ENCODE measurements around the gene RPH3AL. TPM values are rescaled to one million over a fixed set of nuclear protein-coding genes. Genes with fewer than 3 reads are reported as not detected.

Gene RPH3AL
- total and polyA plus RNA-seq, 10 of the 15 experiments (the other 5 are each of a cell fraction or from before 2014, with no cell fraction given) = 0.04 to 1.2 (median 0.47) TPM; not detected in 2

GRCh38 chr17:332558-333322 lies 19.9 kb downstream of the RPH3AL start:
- Histone ChIP-seq H3K4me1 (ENCODE audit: control insufficient read depth, insufficient read depth, low read length) (no peaks in the 10 kb centered on the region), H3K4me3 (no peak overlapping the region), H3K9me3 (replicated peaks; ENCODE audit: control insufficient read depth, insufficient read depth, low read length) (no peaks in the 10 kb centered on the region; the same call in 2 of the 3 replicates), H3K27me3 (replicated peaks in 1 of 2; ENCODE audit: control insufficient read depth in 2 of 2, insufficient read depth in 2 of 2, low read length in 1 of 2) (no peaks in the 10 kb centered on the region), H2AFZ (ENCODE audit: control insufficient read depth, low read depth, low read length) (no peak overlapping the region), H3K36me3 (ENCODE audit: control insufficient read depth in 2 of 2, insufficient read depth in 2 of 2, low read length in 1 of 2) (no peaks in the 10 kb centered on the region), H3K9ac (ENCODE audit: control insufficient read depth, insufficient read depth, low read length) (no peak overlapping the region), H4K20me1 (ENCODE audit: control insufficient read depth, insufficient read depth) (no peaks in the 10 kb centered on the region), H3K79me2 (ENCODE audit: control insufficient read depth, insufficient read depth, low read length) (no peaks in the 10 kb centered on the region), H3K27ac (ENCODE audit: control insufficient read depth, insufficient read depth) (no peak overlapping the region), H3K4me2 (ENCODE audit: control insufficient read depth, insufficient read depth) (no peak overlapping the region)
- RAD21 ChIA-PET (ENCODE audit: unreplicated experiment) = no interaction called here
- intact Hi-C loops (cut with micrococcal nuclease; ENCODE audit: unreplicated experiment) = no loop called here
- no peak for ATAC-seq
- BruUV-seq (replicated peaks) = no TSS peak
- 46% methylated on average over 29 of the region's 34 CpGs for WGBS (ENCODE audit: insufficient coverage, insufficient replicate concordance, low lambda C conversion rate, missing lambda C conversion rate)
- CTCF ChIA-PET = no interaction called here
- POLR2A ChIA-PET = no interaction called here
- in situ Hi-C loops (cut with MboI) = no loop called here
- FAIRE-seq = no peak
- TF ChIP-seq JUND (IDR thresholded peaks at IDR 0.05; ENCODE audit: low read depth, low read length) (no peak), RELB (IDR thresholded peaks at IDR 0.05; ENCODE audit: low read depth) (no peak), SMAD5 (IDR thresholded peaks at IDR 0.05; ENCODE audit: low read depth) (no peak), DPF2 (IDR thresholded peaks at IDR 0.05) (no peak), BACH1 (IDR thresholded peaks at IDR 0.05; ENCODE audit: borderline replicate concordance) (no peak), POLR2A (IDR thresholded peaks at IDR 0.05; ENCODE audit: low read depth, low read length) (no peak), MTA2 (IDR thresholded peaks at IDR 0.05; ENCODE audit: low read depth) (no peak), SIX5 (IDR thresholded peaks at IDR 0.05; ENCODE audit: low read depth, low read length, severe bottlenecking) (no peak), ZNF622 (IDR thresholded peaks at IDR 0.05) (no peak), BRCA1 (IDR thresholded peaks at IDR 0.05; ENCODE audit: low read depth, low read length) (no peak), FOS (IDR thresholded peaks at IDR 0.05; ENCODE audit: borderline replicate concordance, extremely low read depth, insufficient read length) (no peak), MXI1 (IDR thresholded peaks at IDR 0.05; ENCODE audit: low read depth, low read length) (no peak), NRF1 (conservative IDR thresholded peaks at IDR 0.05; ENCODE audit: low read depth, low read length) (no peak), POU2F2 (IDR thresholded peaks at IDR 0.05; ENCODE audit: borderline replicate concordance, low read depth, low read length) (no peak), PBX3 (IDR thresholded peaks at IDR 0.05; ENCODE audit: insufficient replicate concordance, low read depth, low read length) (no peak), RAD21 (IDR thresholded peaks at IDR 0.05; ENCODE audit: insufficient read depth, low read depth, low read length) (no peak), JUNB (IDR thresholded peaks at IDR 0.05) (no peak), CBX3 (IDR thresholded peaks at IDR 0.05; ENCODE audit: borderline replicate concordance, low read depth) (no peak), KDM1A (IDR thresholded peaks at IDR 0.05; ENCODE audit: borderline replicate concordance) (no peak), ZNF274 (IDR thresholded peaks at IDR 0.05; ENCODE audit: insufficient read depth, insufficient read length) (no peak)
- SMC1A ChIA-PET (ENCODE audit: uncharacterized antibody, unreplicated experiment) = no interaction called here
- no peak for DNase-seq (ENCODE audit: low read depth, low spot score)
